Esophagus squamous epithelium (tissue), 4 donors: ENCODE measurements around the gene DISP3.

Source experiments
- CTCF ChIP-seq, 6 experiments: fragments of 450-650 bp in 4 of 6; fragments of 200-600 bp in 2 of 6; sonication (generic) in 2 of 6; IDR thresholded peaks; one replicate each; pipeline ENCODE4 v1.5.1; 2016 to 2019; ENCODE audit warnings: antibody characterized with exemption in 6 of 6, mild to moderate bottlenecking in 4 of 6, moderate library complexity in 4 of 6
- POLR2A ChIP-seq, 4 donors: fragments of 450-650 bp; IDR thresholded peaks; one replicate each; pipeline ENCODE4 v1.6.1; 2017; ENCODE audit warnings: antibody characterized with exemption in 4 of 4, mild to moderate bottlenecking in 4 of 4, moderate library complexity in 3 of 4

DNA sequence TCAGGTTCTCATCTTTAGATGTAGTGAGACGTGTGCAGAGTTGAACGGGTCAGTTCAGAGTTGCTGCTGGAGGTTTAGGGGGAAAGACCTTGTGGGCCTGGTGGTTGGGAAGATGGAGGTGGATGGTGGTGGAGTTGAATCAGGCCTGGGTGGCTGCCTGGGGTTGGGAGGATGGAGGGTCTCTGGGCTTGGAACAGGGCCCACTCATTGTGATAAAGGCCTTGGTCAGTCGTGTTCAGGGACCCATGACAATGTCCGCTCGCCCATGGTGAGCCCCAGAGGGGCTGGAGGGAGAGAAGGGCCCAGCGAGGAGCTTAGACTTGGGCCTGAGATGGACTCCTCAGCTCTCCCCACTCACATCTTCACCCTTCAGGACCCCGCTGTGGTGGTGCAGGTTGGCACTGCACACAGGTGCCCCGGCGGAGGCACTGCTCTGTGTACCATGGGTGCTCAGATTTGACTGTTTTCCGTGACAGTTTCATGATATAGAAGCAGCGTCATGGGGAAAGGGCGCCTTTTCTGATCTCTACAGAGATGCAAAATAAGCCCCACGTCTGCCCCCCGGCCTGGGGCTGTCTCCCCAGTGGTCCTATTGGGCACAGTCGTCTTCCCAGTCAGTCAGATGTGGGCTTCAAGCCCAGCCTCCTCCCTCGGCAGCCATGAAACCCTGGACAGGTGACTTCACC lies 39.2 kb downstream of the DISP3 start:
- TF ChIP-seq CTCF (IDR thresholded peaks at IDR 0.05) (no peak), POLR2A (IDR thresholded peaks at IDR 0.05) (no peak)
